ENCODE results near the gene TMPRSS2.

TMPRSS2 gene

GRCh38 chr21:41444703-41445464, 63.1 kb downstream of the TMPRSS2 start:
- WGBS (ENCODE audit: extremely low coverage, insufficient coverage, insufficient read length): no CpG with 5 or more reads among the region's 13 CpGs

GRCh38 chr21:41443562-41443961, 64.4 kb downstream of the TMPRSS2 start:
- H3K23ac ChIP-seq (ENCODE audit: low read length): no peak overlapping the region
- H2BK5ac ChIP-seq (ENCODE audit: low read depth, low read length, poor library complexity): no peak overlapping the region
- WGBS (ENCODE audit: extremely low coverage, insufficient coverage, insufficient read length): no CpG with 5 or more reads among the region's 7 CpGs
- no peak overlapping the region for H2AK5ac ChIP-seq (ENCODE audit: low read length)
- H4K91ac ChIP-seq (ENCODE audit: low read depth, low read length): no peak overlapping the region
- H4K8ac ChIP-seq (ENCODE audit: low read depth, low read length): no peak overlapping the region
- H3K4me3 ChIP-seq (ENCODE audit: low read depth, low read length): no peak overlapping the region
- H3K4me1 ChIP-seq (ENCODE audit: control insufficient read depth in 1 of 2, insufficient read depth in 2 of 2, low read length in 2 of 2): no peaks in the 10 kb centered on the region
- no peak overlapping the region for H3K9ac ChIP-seq (ENCODE audit: low read length)
- no peak overlapping the region for H2BK120ac ChIP-seq (ENCODE audit: insufficient read depth, low read length, poor library complexity)
- H3K79me1 ChIP-seq (ENCODE audit: low read length): no peaks in the 10 kb centered on the region
- H4K12ac ChIP-seq (ENCODE audit: low read depth, low read length): no peak overlapping the region
- H3K9me3 ChIP-seq (ENCODE audit: insufficient read depth, low read depth, low read length): peaks cover 2% of the 10 kb centered on the region
- H3K18ac ChIP-seq (ENCODE audit: low read length): no peak overlapping the region
- no peak overlapping the region for H2BK12ac ChIP-seq (ENCODE audit: low read length)
- H3K36me3 ChIP-seq (ENCODE audit: control insufficient read depth in 1 of 2, insufficient read depth in 2 of 2, low read length in 2 of 2): no peaks in the 10 kb centered on the region
- no peak overlapping the region for H3K4me2 ChIP-seq (ENCODE audit: low read length)
- no peak for DNase-seq
- H3K14ac ChIP-seq (ENCODE audit: low read length): no peak overlapping the region
- no peak overlapping the region for H3K27ac ChIP-seq (ENCODE audit: low read depth, low read length)
- no peak overlapping the region for H3K4ac ChIP-seq (ENCODE audit: low read depth, low read length)
- no peaks in the 10 kb centered on the region for H3K79me2 ChIP-seq (ENCODE audit: control insufficient read depth, insufficient read depth, low read length, poor library complexity)
- H3K27me3 ChIP-seq (ENCODE audit: insufficient read depth, low read length): no peaks in the 10 kb centered on the region
- no peak overlapping the region for H2AFZ ChIP-seq (ENCODE audit: insufficient read depth, low read length, poor library complexity)

More at GRCh38 chr21:41444703-41445464, 63.1 kb downstream of the TMPRSS2 start:
- no peak overlapping the region for H4K91ac ChIP-seq (ENCODE audit: low read depth, low read length)
- H3K9me3 ChIP-seq (ENCODE audit: insufficient read depth, low read depth, low read length): peaks cover 2% of the 10 kb centered on the region
- no peak overlapping the region for H2BK120ac ChIP-seq (ENCODE audit: insufficient read depth, low read length, poor library complexity)
- no peak overlapping the region for H3K4ac ChIP-seq (ENCODE audit: low read depth, low read length)
- DNase-seq: no peak
- H3K36me3 ChIP-seq (ENCODE audit: control insufficient read depth in 1 of 2, insufficient read depth in 2 of 2, low read length in 2 of 2): no peaks in the 10 kb centered on the region
- no peak overlapping the region for H2BK5ac ChIP-seq (ENCODE audit: low read depth, low read length, poor library complexity)
- no peak overlapping the region for H4K8ac ChIP-seq (ENCODE audit: low read depth, low read length)
- H2BK12ac ChIP-seq (ENCODE audit: low read length): no peak overlapping the region
- no peaks in the 10 kb centered on the region for H3K27me3 ChIP-seq (ENCODE audit: insufficient read depth, low read length)
- no peak overlapping the region for H2AFZ ChIP-seq (ENCODE audit: insufficient read depth, low read length, poor library complexity)
- no peak overlapping the region for H3K4me3 ChIP-seq (ENCODE audit: low read depth, low read length)
- no peak overlapping the region for H2AK5ac ChIP-seq (ENCODE audit: low read length)
- no peaks in the 10 kb centered on the region for H3K79me1 ChIP-seq (ENCODE audit: low read length)
- no peak overlapping the region for H4K12ac ChIP-seq (ENCODE audit: low read depth, low read length)
- no peak overlapping the region for H3K27ac ChIP-seq (ENCODE audit: low read depth, low read length)
- H3K4me1 ChIP-seq (ENCODE audit: control insufficient read depth in 1 of 2, insufficient read depth in 2 of 2, low read length in 2 of 2): no peaks in the 10 kb centered on the region
- H3K79me2 ChIP-seq (ENCODE audit: control insufficient read depth, insufficient read depth, low read length, poor library complexity): no peaks in the 10 kb centered on the region
- H3K9ac ChIP-seq (ENCODE audit: low read length): no peak overlapping the region
- no peak overlapping the region for H3K23ac ChIP-seq (ENCODE audit: low read length)
- no peak overlapping the region for H3K14ac ChIP-seq (ENCODE audit: low read length)
- H3K18ac ChIP-seq (ENCODE audit: low read length): no peak overlapping the region
- H3K4me2 ChIP-seq (ENCODE audit: low read length): no peak overlapping the region

- Histone ChIP-seq H3K4me3 (ENCODE audit: low read depth, low read length) (no peak overlapping the region), H4K8ac (ENCODE audit: low read depth, low read length) (no peak overlapping the region), H3K79me2 (ENCODE audit: control insufficient read depth, insufficient read depth, low read length, poor library complexity) (no peaks in the 10 kb centered on the region), H3K4me1 (ENCODE audit: control insufficient read depth in 1 of 2, insufficient read depth in 2 of 2, low read length in 2 of 2) (no peaks in the 10 kb centered on the region), H3K36me3 (ENCODE audit: control insufficient read depth in 1 of 2, insufficient read depth in 2 of 2, low read length in 2 of 2) (no peaks in the 10 kb centered on the region), H3K9me3 (ENCODE audit: insufficient read depth, low read depth, low read length) (peaks cover 2% of the 10 kb centered on the region), H3K4ac (ENCODE audit: low read depth, low read length) (no peak overlapping the region), H3K23ac (ENCODE audit: low read length) (no peak overlapping the region), H3K27ac (ENCODE audit: low read depth, low read length) (no peak overlapping the region), H2AK5ac (ENCODE audit: low read length) (no peak overlapping the region), H3K27me3 (ENCODE audit: insufficient read depth, low read length) (no peaks in the 10 kb centered on the region), H2BK5ac (ENCODE audit: low read depth, low read length, poor library complexity) (no peak overlapping the region), H4K12ac (ENCODE audit: low read depth, low read length) (no peak overlapping the region), H3K14ac (ENCODE audit: low read length) (no peak overlapping the region), H2BK12ac (ENCODE audit: low read length) (no peak overlapping the region), H3K4me2 (ENCODE audit: low read length) (no peak overlapping the region), H3K79me1 (ENCODE audit: low read length) (no peaks in the 10 kb centered on the region), H3K18ac (ENCODE audit: low read length) (no peak overlapping the region), H2AFZ (ENCODE audit: insufficient read depth, low read length, poor library complexity) (no peak overlapping the region), H4K91ac (ENCODE audit: low read depth, low read length) (no peak overlapping the region), H3K9ac (ENCODE audit: low read length) (no peak overlapping the region), H2BK120ac (ENCODE audit: insufficient read depth, low read length, poor library complexity) (no peak overlapping the region)
- no CpG with 5 or more reads among the region's 2 CpGs for WGBS (ENCODE audit: extremely low coverage, insufficient coverage, insufficient read length)
- no peak for DNase-seq
Observed at GRCh38 chr21:41442481-41443186, 65.3 kb downstream of the TMPRSS2 start.

GRCh38 chr21:41441546-41441945, 66.4 kb downstream of the TMPRSS2 start:
- Histone ChIP-seq H4K12ac (ENCODE audit: low read depth, low read length) (no peak overlapping the region), H2AK5ac (ENCODE audit: low read length) (no peak overlapping the region), H3K4me3 (ENCODE audit: low read depth, low read length) (peak overlapping the region; percentile 42), H4K8ac (ENCODE audit: low read depth, low read length) (no peak overlapping the region), H3K18ac (ENCODE audit: low read length) (no peak overlapping the region), H2BK12ac (ENCODE audit: low read length) (no peak overlapping the region), H3K36me3 (ENCODE audit: control insufficient read depth in 1 of 2, insufficient read depth in 2 of 2, low read length in 2 of 2) (no peaks in the 10 kb centered on the region), H3K9ac (ENCODE audit: low read length) (no peak overlapping the region), H4K91ac (ENCODE audit: low read depth, low read length) (no peak overlapping the region), H3K79me1 (ENCODE audit: low read length) (no peaks in the 10 kb centered on the region), H3K4ac (ENCODE audit: low read depth, low read length) (no peak overlapping the region), H2BK120ac (ENCODE audit: insufficient read depth, low read length, poor library complexity) (no peak overlapping the region), H2BK5ac (ENCODE audit: low read depth, low read length, poor library complexity) (no peak overlapping the region), H2AFZ (ENCODE audit: insufficient read depth, low read length, poor library complexity) (no peak overlapping the region), H3K4me1 (ENCODE audit: control insufficient read depth in 1 of 2, insufficient read depth in 2 of 2, low read length in 2 of 2) (no peaks in the 10 kb centered on the region), H3K9me3 (ENCODE audit: insufficient read depth, low read depth, low read length) (peaks cover 2% of the 10 kb centered on the region), H3K27ac (ENCODE audit: low read depth, low read length) (no peak overlapping the region), H3K79me2 (ENCODE audit: control insufficient read depth, insufficient read depth, low read length, poor library complexity) (no peaks in the 10 kb centered on the region), H3K23ac (ENCODE audit: low read length) (no peak overlapping the region), H3K4me2 (ENCODE audit: low read length) (no peak overlapping the region), H3K14ac (ENCODE audit: low read length) (no peak overlapping the region), H3K27me3 (ENCODE audit: insufficient read depth, low read length) (no peaks in the 10 kb centered on the region)
- no peak for DNase-seq
- WGBS (ENCODE audit: extremely low coverage, insufficient coverage, insufficient read length): no CpG with 5 or more reads among the region's 14 CpGs

All from trophoblast cell (in vitro differentiated cells and primary cell).